Right ventricle myocardium superior (tissue), 1 donor: ENCODE results near the gene TMEFF2. TPM values are rescaled to one million over a fixed set of nuclear protein-coding genes. Genes with fewer than 3 reads are reported as not detected.

Experiments
- ATAC-seq: fragments of 200-7000 bp; cut with Tn5 transposase; one replicate; pipeline ENCODE4 v1.9.1; 2020; ENCODE audit warnings: mild to moderate bottlenecking; ENCODE audit not compliant: poor library complexity
- DNase-seq: peaks from one replicate; pipeline ENCODE4 v3.0.0-alpha.2; 2020
- intact Hi-C: fragments of 100-400 bp; cut with DNase I; formaldehyde crosslinking; loops from one replicate; pipeline ENCODE4 v1.11.2; 2022
- total RNA-seq: library from RNA; stranded (reverse); fragmentation: NEBNext Ultra II Directional; extraction: Animal tissue kit (Norgen Biotek cat#: 25700); gene quantifications from one replicate; pipeline ENCODE4 v1.2.1, GENCODE V29; 2021
- donor health status: DM: no; HTN: yes; CAD: no; lungs with severe emphysema.

Gene TMEFF2
- total RNA-seq, 1 donor from 2014 or later, result 0.19 TPM

GRCh38 chr2:191907091-191907490 is 287.6 kb downstream of the TMEFF2 start:
- ATAC-seq (peak; percentile 27), DNase-seq (no peak)
- intact Hi-C loops, result no loop called here

GRCh38 chr2:191905336-191905735 is 289.4 kb downstream of the TMEFF2 start:
- ATAC-seq (no peak), DNase-seq (no peak)
- intact Hi-C loops, result no loop called here

DNA sequence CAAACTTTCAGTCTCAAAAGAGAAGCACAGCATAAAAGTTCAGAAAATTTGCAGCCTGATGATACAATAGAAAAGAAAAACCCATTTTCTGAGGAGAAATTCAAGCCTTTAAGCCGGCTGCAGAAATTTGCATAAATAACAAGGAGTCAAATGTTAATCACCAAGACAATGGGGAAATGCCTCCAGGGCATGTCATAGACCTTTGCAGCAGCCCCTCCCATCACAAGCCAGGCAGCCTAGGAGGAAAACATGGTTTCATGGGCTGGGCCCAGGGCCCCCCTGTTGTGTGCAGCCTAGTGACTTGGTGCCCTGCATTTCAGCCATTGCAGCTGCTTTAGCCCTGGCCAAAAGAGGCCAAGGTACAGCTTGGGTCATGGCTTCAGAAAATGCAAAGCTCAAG is 293.7 kb downstream of the TMEFF2 start:
- intact Hi-C loops, result no loop called here
- DNase-seq (no peak), ATAC-seq (no peak)

- ATAC-seq (no peak), DNase-seq (no peak)
- intact Hi-C loops, result no loop called here
These were observed 295.3 kb downstream of the TMEFF2 start for GRCh38 chr2:191899410-191899809.
